HCT116 (cell line): ENCODE data around the gene WNT7B.

Source experiments
- CTCF ChIP-seq, 3 experiments: fragments of 200-600 bp in 1 of 3; sonication (generic) in 1 of 3; IDR thresholded peaks in 2 of 3; conservative IDR thresholded peaks in 1 of 3; 2 replicates each; pipeline ENCODE4 v1.5.1; 2012 to 2017; ENCODE audit warnings: low read depth in 2 of 3, low read length in 2 of 3, antibody characterized with exemption in 1 of 3, borderline replicate concordance in 1 of 3, control low read depth in 1 of 3, mild to moderate bottlenecking in 1 of 3, mixed read lengths in 1 of 3, mixed run types in 1 of 3, moderate library complexity in 1 of 3; ENCODE audit not compliant: insufficient read depth in 1 of 3
- EZH2 ChIP-seq: fragments of 200-600 bp; sonication (generic); IDR thresholded peaks from 2 replicates; pipeline ENCODE4 v1.6.1; 2017; ENCODE audit warnings: antibody characterized with exemption, mixed run types
- TCF7L2 ChIP-seq: IDR thresholded peaks from 2 replicates; pipeline ENCODE4 v1.7.0; 2011; ENCODE audit warnings: borderline replicate concordance, inconsistent platforms; ENCODE audit not compliant: insufficient read depth, insufficient read length; ENCODE audit errors: extremely low read depth
- ZBTB33 ChIP-seq: IDR thresholded peaks from 2 replicates; pipeline ENCODE4 v1.6.1; 2011; ENCODE audit warnings: mild to moderate bottlenecking, low read length, moderate library complexity; ENCODE audit not compliant: insufficient replicate concordance; ENCODE audit errors: extremely low read depth

GRCh38 chr22:45992737-45993136 is 15.8 kb upstream of the WNT7B start:
- no peak for TF ChIP-seq EZH2
- no peak for TF ChIP-seq CTCF (IDR thresholded peaks at IDR 0.05 in 2 of 3, conservative IDR thresholded peaks at IDR 0.05 in 1 of 3; ENCODE audit: borderline replicate concordance in 1 of 3, insufficient read depth in 1 of 3, low read depth in 2 of 3, low read length in 2 of 3)
- TF ChIP-seq TCF7L2 = no peak
- TF ChIP-seq ZBTB33 = no peak
